ENCODE measurements around the gene TMEM163.
"Not testable (repeated sequence)": the region's sequence is repeated elsewhere in the genome, so short reads cannot be mapped to it uniquely, and the experiment has no call there.

TMEM163 gene

GRCh38 chr2:134573085-134573370 is 145.8 kb downstream of the TMEM163 start:
- no peak for DNase-seq

GRCh38 chr2:134572314-134573084 is 146.3 kb downstream of the TMEM163 start:
- DNase-seq, result no peak

- DNase-seq, result no peak
Measured at GRCh38 chr2:134570676-134571075, 148.1 kb downstream of the TMEM163 start.

- no peak for DNase-seq
Measured at GRCh38 chr2:134568413-134568812, 150.4 kb downstream of the TMEM163 start.

GRCh38 chr2:134567666-134568065 is 151.1 kb downstream of the TMEM163 start:
- DNase-seq, result no peak

GRCh38 chr2:134564955-134565354 is 153.8 kb downstream of the TMEM163 start:
- not testable (repeated sequence) for DNase-seq

- DNase-seq, result no peak
Measured at GRCh38 chr2:134564549-134564948, 154.3 kb downstream of the TMEM163 start.

- no peak for DNase-seq
Measured at GRCh38 chr2:134558208-134558830, 160.5 kb downstream of the TMEM163 start.

GRCh38 chr2:134555411-134555810 is 163.4 kb downstream of the TMEM163 start:
- no peak for DNase-seq

- no peak for DNase-seq
Measured at GRCh38 chr2:134553657-134554056, 165.1 kb downstream of the TMEM163 start.

- DNase-seq, result no peak
Measured at GRCh38 chr2:134550566-134551164, 168.1 kb downstream of the TMEM163 start.

GRCh38 chr2:134549104-134549503 is 169.7 kb downstream of the TMEM163 start:
- no peak for DNase-seq

- DNase-seq, result no peak
Measured at GRCh38 chr2:134540990-134541389, 177.8 kb downstream of the TMEM163 start.

- no peak for DNase-seq
Measured at GRCh38 chr2:134539981-134540380, 178.8 kb downstream of the TMEM163 start.

- no peak for DNase-seq
Measured at GRCh38 chr2:134537702-134538101, 181.1 kb downstream of the TMEM163 start.

GRCh38 chr2:134537121-134537520 is 181.7 kb downstream of the TMEM163 start:
- DNase-seq, result no peak

- no peak for DNase-seq
Measured at GRCh38 chr2:134536296-134536695, 182.5 kb downstream of the TMEM163 start.

GRCh38 chr2:134532537-134532936 is 186.3 kb downstream of the TMEM163 start:
- no peak for DNase-seq

GRCh38 chr2:134527381-134527780 is 191.4 kb downstream of the TMEM163 start:
- DNase-seq, result no peak

- no peak for DNase-seq
Measured at GRCh38 chr2:134522496-134523455, 196.0 kb downstream of the TMEM163 start.

GRCh38 chr2:134518101-134518500 is 200.7 kb downstream of the TMEM163 start:
- no peak for DNase-seq

- no peak for DNase-seq
Measured at GRCh38 chr2:134515137-134515536, 203.7 kb downstream of the TMEM163 start.

- no peak for DNase-seq
Measured at GRCh38 chr2:134513465-134513804, 205.4 kb downstream of the TMEM163 start.
